GM19468 (cell line): ENCODE measurements around the gene ETS2.
"Not testable (repeated sequence)": the region's sequence is repeated elsewhere in the genome, so short reads cannot be mapped to it uniquely, and the experiment has no call there.

Experiments used
- ATAC-seq: cut with Tn5 transposase; IDR thresholded peaks from one replicate; pipeline ENCODE4 v1.9.1; 2021; ENCODE audit warnings: mild to moderate bottlenecking, moderate library complexity, moderate number of reproducible peaks; ENCODE audit not compliant: unreplicated experiment; ENCODE audit errors: extremely low read depth

Gene ETS2

GRCh38 chr21:38831526-38832467 is 26.1 kb downstream of the ETS2 start:
- peak; percentile 46 for ATAC-seq

- no peak for ATAC-seq
These were observed 26.9 kb downstream of the ETS2 start for GRCh38 chr21:38832664-38833063.

GRCh38 chr21:38833117-38833516 is 27.4 kb downstream of the ETS2 start:
- no peak for ATAC-seq

- ATAC-seq = no peak
These were observed 29.0 kb downstream of the ETS2 start for GRCh38 chr21:38834725-38835124.

GRCh38 chr21:38837806-38838461 is 32.2 kb downstream of the ETS2 start:
- no peak for ATAC-seq

- no peak for ATAC-seq
These were observed 33.0 kb downstream of the ETS2 start for GRCh38 chr21:38838598-38839327.

GRCh38 chr21:38839328-38840286 is 33.9 kb downstream of the ETS2 start:
- ATAC-seq = no peak

- no peak for ATAC-seq
These were observed 34.9 kb downstream of the ETS2 start for GRCh38 chr21:38840456-38841300.

GRCh38 chr21:38841472-38841871 is 35.7 kb downstream of the ETS2 start:
- ATAC-seq = no peak

- no peak for ATAC-seq
These were observed 36.4 kb downstream of the ETS2 start for GRCh38 chr21:38842079-38842478.

GRCh38 chr21:38843379-38843778 is 37.6 kb downstream of the ETS2 start:
- no peak for ATAC-seq

- ATAC-seq = no peak
These were observed 38.2 kb downstream of the ETS2 start for GRCh38 chr21:38843806-38844503.

- not testable (repeated sequence) for ATAC-seq
These were observed 39.6 kb downstream of the ETS2 start for GRCh38 chr21:38845374-38845773.

GRCh38 chr21:38847556-38847955 is 41.8 kb downstream of the ETS2 start:
- ATAC-seq = no peak

GRCh38 chr21:38848187-38848609 is 42.5 kb downstream of the ETS2 start:
- ATAC-seq = no peak

GRCh38 chr21:38849776-38850175 is 44.0 kb downstream of the ETS2 start:
- no peak for ATAC-seq

- no peak for ATAC-seq
These were observed 44.7 kb downstream of the ETS2 start for GRCh38 chr21:38850277-38850951.

- ATAC-seq = no peak
These were observed 45.4 kb downstream of the ETS2 start for GRCh38 chr21:38851101-38851500.
